Measurements from ENCODE around the gene NACC2.
A peak's percentile ranks its signal among the peaks of the same experiment; 100 is the strongest.
"Not testable (repeated sequence)": the region's sequence is repeated elsewhere in the genome, so short reads cannot be mapped to it uniquely, and the experiment has no call there.

NACC2 gene

GRCh38 chr9:136109351-136110081 is 14.4 kb upstream of the NACC2 start:
- Histone ChIP-seq H3K36me3 (ENCODE audit: insufficient read depth, low read length) (no peaks in the 10 kb centered on the region), H3K9ac (ENCODE audit: low read depth, low read length) (peak overlapping the region; percentile 49), H3K9me3 (ENCODE audit: control insufficient read depth, insufficient read depth, low read length) (no peaks in the 10 kb centered on the region), H3K4me1 (ENCODE audit: insufficient read depth, low read length) (peaks cover 35% of the 10 kb centered on the region)

GRCh38 chr9:136108648-136109266 is 13.7 kb upstream of the NACC2 start:
- Histone ChIP-seq H3K4me1 (ENCODE audit: insufficient read depth, low read length) (peaks cover 40% of the 10 kb centered on the region), H3K36me3 (ENCODE audit: insufficient read depth, low read length) (no peaks in the 10 kb centered on the region), H3K9me3 (ENCODE audit: control insufficient read depth, insufficient read depth, low read length) (no peaks in the 10 kb centered on the region), H3K9ac (ENCODE audit: low read depth, low read length) (peak overlapping the region; percentile 49)

GRCh38 chr9:136107953-136108647 is 13.0 kb upstream of the NACC2 start:
- Histone ChIP-seq H3K9ac (ENCODE audit: low read depth, low read length) (no peak overlapping the region), H3K36me3 (ENCODE audit: insufficient read depth, low read length) (no peaks in the 10 kb centered on the region), H3K9me3 (ENCODE audit: control insufficient read depth, insufficient read depth, low read length) (no peaks in the 10 kb centered on the region), H3K4me1 (ENCODE audit: insufficient read depth, low read length) (peaks cover 46% of the 10 kb centered on the region)

GRCh38 chr9:136107155-136107952 is 12.3 kb upstream of the NACC2 start:
- no peaks in the 10 kb centered on the region for H3K9me3 ChIP-seq (ENCODE audit: control insufficient read depth, insufficient read depth, low read length)
- H3K4me1 ChIP-seq (ENCODE audit: insufficient read depth, low read length), result peaks cover 46% of the 10 kb centered on the region
- H3K9ac ChIP-seq (ENCODE audit: low read depth, low read length), result no peak overlapping the region
- no peaks in the 10 kb centered on the region for H3K36me3 ChIP-seq (ENCODE audit: insufficient read depth, low read length)

- no peak overlapping the region for H3K9ac ChIP-seq (ENCODE audit: low read depth, low read length)
- peaks cover 46% of the 10 kb centered on the region for H3K4me1 ChIP-seq (ENCODE audit: insufficient read depth, low read length)
- no peaks in the 10 kb centered on the region for H3K9me3 ChIP-seq (ENCODE audit: control insufficient read depth, insufficient read depth, low read length)
- no peaks in the 10 kb centered on the region for H3K36me3 ChIP-seq (ENCODE audit: insufficient read depth, low read length)
Measured at GRCh38 chr9:136105398-136106135, 10.5 kb upstream of the NACC2 start.

GRCh38 chr9:136104916-136105315 is 9.8 kb upstream of the NACC2 start:
- Histone ChIP-seq H3K9me3 (ENCODE audit: control insufficient read depth, insufficient read depth, low read length) (no peaks in the 10 kb centered on the region), H3K4me1 (ENCODE audit: insufficient read depth, low read length) (peaks cover 45% of the 10 kb centered on the region), H3K9ac (ENCODE audit: low read depth, low read length) (no peak overlapping the region), H3K36me3 (ENCODE audit: insufficient read depth, low read length) (no peaks in the 10 kb centered on the region)

- Histone ChIP-seq H3K4me1 (ENCODE audit: insufficient read depth, low read length) (peaks cover 45% of the 10 kb centered on the region), H3K36me3 (ENCODE audit: insufficient read depth, low read length) (no peaks in the 10 kb centered on the region), H3K9me3 (ENCODE audit: control insufficient read depth, insufficient read depth, low read length) (no peaks in the 10 kb centered on the region), H3K9ac (ENCODE audit: low read depth, low read length) (no peak overlapping the region)
Measured at GRCh38 chr9:136104488-136104800, 9.4 kb upstream of the NACC2 start.

- no peak overlapping the region for H3K9ac ChIP-seq (ENCODE audit: low read depth, low read length)
- H3K4me1 ChIP-seq (ENCODE audit: insufficient read depth, low read length), result peaks cover 41% of the 10 kb centered on the region
- no peaks in the 10 kb centered on the region for H3K9me3 ChIP-seq (ENCODE audit: control insufficient read depth, insufficient read depth, low read length)
- no peaks in the 10 kb centered on the region for H3K36me3 ChIP-seq (ENCODE audit: insufficient read depth, low read length)
Measured at GRCh38 chr9:136103651-136104487, 8.8 kb upstream of the NACC2 start.

GRCh38 chr9:136101615-136102074 is 6.6 kb upstream of the NACC2 start:
- not testable (repeated sequence) for H3K9ac ChIP-seq (ENCODE audit: low read depth, low read length); H3K9me3 ChIP-seq (ENCODE audit: control insufficient read depth, insufficient read depth, low read length); H3K36me3 ChIP-seq (ENCODE audit: insufficient read depth, low read length)
- H3K4me1 ChIP-seq (ENCODE audit: insufficient read depth, low read length), result peaks cover 32% of the 10 kb centered on the region

GRCh38 chr9:136100700-136101614 is 5.9 kb upstream of the NACC2 start:
- H3K4me1 ChIP-seq (ENCODE audit: insufficient read depth, low read length), result peaks cover 31% of the 10 kb centered on the region
- H3K9me3 ChIP-seq (ENCODE audit: control insufficient read depth, insufficient read depth, low read length), result no peaks in the 10 kb centered on the region
- H3K9ac ChIP-seq (ENCODE audit: low read depth, low read length), result no peak overlapping the region
- H3K36me3 ChIP-seq (ENCODE audit: insufficient read depth, low read length), result no peaks in the 10 kb centered on the region

GRCh38 chr9:136099542-136099941 is 4.5 kb upstream of the NACC2 start:
- Histone ChIP-seq H3K9ac (ENCODE audit: low read depth, low read length) (no peak overlapping the region), H3K4me1 (ENCODE audit: insufficient read depth, low read length) (peaks cover 20% of the 10 kb centered on the region), H3K9me3 (ENCODE audit: control insufficient read depth, insufficient read depth, low read length) (no peaks in the 10 kb centered on the region), H3K36me3 (ENCODE audit: insufficient read depth, low read length) (no peaks in the 10 kb centered on the region)

- H3K9me3 ChIP-seq (ENCODE audit: control insufficient read depth, insufficient read depth, low read length), result no peaks in the 10 kb centered on the region
- H3K4me1 ChIP-seq (ENCODE audit: insufficient read depth, low read length), result peaks cover 16% of the 10 kb centered on the region; the same call in 1 of the 2 replicates
- no peak overlapping the region for H3K9ac ChIP-seq (ENCODE audit: low read depth, low read length)
- no peaks in the 10 kb centered on the region for H3K36me3 ChIP-seq (ENCODE audit: insufficient read depth, low read length)
Measured at GRCh38 chr9:136098844-136099243, 3.8 kb upstream of the NACC2 start.
